Amygdala (tissue), 56 donors: ENCODE measurements around the gene VAT1L.

Experiments
- DNase-seq, 56 donors: peaks; one replicate each; lab custom pipeline; 2025; lab: John Stamatoyannopoulos, UW

VAT1L gene

DNA sequence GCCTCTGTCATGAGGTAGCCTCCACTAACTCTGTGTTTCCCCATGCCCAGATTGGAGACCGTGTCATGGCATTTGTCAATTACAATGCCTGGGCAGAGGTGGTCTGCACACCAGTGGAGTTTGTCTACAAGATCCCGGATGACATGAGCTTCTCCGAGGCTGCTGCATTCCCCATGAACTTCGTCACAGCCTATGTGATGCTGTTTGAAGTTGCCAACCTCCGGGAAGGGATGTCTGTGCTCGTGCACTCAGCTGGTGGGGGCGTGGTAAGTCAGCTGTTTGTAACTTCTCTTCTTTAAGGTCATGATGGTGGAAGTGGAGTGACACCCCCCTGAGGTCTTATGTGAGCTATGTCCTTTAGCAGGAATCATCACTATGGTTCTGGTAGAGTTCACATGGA lies 36.8 kb downstream of the VAT1L start:
- no peak for DNase-seq

DNA sequence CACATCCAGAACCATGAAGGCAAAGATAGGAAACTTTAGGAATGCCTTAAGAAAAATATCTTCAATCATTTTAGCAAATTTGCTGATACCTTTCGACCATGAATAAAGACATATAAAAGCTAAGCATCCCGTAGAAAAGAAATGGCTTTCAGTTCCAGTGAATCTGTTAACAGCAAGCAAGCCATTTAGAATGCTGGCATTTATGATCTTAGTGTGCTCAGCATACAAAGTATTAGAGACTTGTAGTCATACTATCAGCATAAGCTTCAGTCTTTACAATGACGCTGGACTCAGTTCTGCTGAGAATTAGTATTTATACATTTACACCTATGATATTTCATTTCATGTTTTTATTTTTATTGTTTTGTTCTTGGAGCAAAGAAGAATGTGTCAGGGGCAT lies 38.7 kb downstream of the VAT1L start:
- DNase-seq: no peak

DNA sequence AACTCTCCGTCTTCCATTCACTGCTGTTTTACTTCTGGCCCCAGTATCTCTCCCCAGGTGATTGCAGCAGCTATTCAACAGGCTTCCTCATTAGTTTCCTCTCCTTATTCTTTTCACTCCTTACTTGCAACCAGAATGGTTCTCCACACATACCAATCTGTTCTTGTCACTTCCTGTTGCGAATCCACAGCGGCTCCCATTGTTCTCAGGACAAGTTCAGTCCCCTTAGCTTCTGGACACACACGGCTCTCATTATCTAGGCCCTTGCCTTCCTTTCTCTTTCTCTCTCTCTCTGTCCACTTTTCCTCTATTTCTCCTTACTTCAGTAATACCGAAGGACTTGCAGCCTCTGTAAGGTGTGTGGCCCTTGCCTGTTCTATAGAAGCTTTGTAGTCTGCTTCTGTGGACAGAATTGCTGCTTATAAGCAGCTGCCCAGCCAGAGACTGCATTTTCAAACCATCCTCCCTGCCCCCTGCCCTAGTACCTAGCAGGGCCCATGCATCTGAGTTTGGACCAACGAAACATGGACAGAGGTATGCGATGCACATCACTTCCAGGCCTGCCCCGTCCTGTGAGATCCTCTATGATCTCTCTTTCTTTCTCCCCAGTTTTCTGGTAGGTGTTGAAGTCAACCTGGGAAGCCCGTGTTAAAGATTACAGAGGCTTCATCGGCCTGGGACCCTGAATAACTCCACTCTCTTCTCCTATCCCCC lies 45.7 kb downstream of the VAT1L start:
- DNase-seq: no peak

DNA sequence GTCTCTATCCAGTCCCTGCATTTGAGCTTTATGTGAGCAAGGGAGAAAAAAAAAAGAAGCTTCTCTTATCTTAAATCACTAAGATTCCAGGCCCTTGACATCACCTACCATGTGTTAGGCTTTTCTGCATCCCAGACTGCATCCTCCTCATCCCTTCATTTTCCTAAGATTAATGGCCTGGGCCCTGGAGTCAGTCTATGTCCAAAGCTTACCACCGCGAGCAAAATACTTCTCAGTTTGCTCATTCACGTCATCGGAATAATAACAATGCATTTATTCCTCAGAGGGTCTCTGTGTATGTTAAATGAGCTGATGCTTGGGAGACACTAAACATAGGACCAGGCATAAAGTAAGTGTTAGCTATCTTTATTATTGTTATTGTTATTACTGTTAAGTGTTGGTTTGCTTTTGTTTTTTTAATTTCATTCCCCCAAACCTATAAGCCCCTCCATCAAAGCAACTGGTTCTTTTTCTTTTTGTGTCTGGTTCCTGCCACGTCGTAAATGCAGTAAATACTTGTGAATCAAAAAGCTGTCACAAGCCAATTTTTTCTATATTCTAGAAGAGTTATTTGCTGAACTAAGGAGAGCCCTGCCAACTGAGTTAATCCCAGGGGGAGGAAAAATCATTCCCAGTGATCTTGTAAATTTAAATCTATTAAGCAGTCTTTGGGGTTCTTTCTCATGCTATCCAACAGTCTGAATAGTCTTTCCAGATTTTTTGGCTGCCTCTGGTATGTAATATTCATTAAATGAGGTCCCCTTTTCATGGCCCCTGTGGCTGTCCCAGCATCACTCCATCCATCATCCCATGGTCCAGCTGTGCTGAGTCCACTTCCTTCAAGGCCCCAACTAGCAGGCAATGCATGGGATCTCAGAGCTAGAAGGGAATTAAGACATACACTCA lies 46.5 kb downstream of the VAT1L start:
- no peak for DNase-seq

DNA sequence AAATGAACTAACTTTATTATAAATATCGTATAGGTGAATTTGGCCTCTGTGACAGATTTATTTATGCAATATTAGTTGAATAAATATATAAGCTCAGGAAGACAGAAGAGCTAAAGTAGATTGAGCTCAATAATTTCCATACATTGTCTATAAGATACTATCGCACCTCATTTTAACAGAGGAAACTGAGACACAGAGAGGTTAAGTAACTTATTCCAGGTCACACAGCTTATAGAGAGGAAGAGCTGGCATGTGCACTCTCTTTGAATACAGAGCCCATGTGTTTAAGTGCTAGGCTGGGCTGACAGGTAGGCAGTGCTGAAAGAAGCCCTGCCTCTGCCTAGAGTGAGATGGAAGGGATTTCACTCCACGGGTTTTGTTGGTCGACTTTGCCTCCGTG lies 48.4 kb downstream of the VAT1L start:
- no peak for DNase-seq

DNA sequence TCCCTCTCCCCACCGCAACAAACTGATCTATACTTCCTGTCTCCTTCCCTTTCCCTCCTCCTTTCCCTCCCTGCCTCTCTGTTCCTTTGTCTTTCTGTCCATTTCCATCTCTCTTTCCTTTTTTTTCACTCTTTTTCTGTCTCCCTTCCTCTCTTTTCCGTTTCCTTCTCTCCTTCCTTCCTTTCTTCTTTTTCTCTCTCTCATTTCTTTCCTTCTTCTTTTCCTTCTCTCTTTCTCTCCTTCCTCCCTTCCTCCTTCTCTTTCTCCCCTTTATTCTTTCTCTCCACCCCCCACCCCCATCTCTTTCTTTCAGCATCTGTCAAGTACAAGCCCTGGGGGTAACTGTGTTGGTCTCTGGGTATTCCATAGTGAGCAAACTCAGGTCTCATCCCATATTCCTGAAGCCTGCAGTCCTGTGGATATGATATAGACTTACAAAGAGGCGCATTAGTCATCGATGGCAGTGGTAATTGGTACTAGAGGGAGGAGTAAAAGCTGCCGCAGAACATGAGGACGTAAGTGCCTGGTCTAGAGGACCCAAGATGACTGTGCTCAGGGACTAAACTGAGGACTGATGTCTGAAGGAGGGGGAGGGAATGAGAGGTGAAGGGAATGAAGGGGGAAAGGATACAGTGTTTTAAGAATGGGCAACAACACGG lies 50.4 kb downstream of the VAT1L start:
- DNase-seq: no peak

DNA sequence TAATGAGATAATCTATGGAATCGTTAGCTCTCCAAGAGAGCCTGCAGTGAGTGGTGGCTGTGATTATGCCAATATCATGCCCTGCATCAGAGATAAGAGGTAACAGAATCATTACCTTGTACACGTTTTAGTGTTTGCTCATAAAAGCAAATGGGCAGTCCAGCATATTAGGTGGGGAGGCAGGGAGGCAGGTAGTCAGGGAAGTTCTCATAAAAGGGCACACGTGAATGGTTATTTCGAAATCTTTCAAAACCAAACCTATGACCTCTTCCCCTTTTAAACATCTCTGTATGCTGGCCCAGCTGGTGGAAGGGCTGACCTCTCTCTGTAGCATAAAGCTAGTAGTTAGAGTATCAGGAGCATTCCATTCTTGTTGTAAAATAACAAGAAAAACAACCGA lies 51.7 kb downstream of the VAT1L start:
- no peak for DNase-seq

DNA sequence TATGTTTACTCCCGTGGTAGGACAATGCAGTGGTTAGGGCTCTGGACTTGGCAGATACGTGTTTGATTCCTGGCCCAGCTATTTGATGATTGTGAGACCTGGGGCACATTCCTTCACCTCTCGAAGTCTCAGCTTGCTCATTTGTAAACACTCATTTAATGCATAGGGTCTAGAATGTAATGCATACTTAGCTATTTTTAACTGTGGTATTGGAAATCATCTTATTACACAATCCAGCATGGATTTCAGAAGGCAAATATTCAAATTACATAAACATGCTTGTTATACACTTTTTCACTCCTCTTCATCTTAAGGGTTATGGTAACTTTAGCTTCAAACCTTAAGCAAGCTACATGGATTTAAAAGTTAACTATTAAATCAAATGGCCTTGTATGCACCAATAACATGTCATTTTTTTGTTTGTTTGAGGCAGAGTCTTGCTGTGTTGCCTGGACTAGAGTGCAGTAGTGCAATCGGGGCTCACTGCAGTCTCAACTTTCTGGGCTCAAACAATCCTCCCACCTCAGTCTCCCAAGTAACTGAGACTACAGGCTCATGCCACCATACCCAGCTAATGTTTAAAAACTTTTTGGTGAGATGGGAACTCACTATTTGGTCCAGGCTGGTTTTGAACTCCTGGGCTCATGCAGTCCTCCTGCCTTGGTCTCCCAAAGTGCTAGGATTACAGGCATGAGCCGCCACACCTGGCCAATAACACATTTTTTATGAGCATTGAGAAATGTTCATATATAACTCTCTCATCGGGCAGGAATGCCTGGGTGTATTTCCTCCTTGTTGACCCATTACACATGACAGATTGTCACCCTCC lies 52.5 kb downstream of the VAT1L start:
- DNase-seq: no peak

DNA sequence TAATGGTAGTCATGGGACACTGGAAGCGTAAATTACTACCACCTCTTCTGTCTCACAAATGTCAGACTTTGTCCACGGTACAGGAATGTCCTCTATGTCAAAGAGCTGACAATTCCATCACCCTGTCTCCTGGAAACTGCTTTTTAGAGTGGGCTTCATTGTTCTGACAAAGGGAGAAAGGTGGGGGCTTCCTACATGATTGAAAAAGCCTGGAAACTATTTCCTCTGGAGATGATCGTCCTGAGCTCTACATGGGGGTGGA lies 53.1 kb downstream of the VAT1L start:
- DNase-seq: no peak

DNA sequence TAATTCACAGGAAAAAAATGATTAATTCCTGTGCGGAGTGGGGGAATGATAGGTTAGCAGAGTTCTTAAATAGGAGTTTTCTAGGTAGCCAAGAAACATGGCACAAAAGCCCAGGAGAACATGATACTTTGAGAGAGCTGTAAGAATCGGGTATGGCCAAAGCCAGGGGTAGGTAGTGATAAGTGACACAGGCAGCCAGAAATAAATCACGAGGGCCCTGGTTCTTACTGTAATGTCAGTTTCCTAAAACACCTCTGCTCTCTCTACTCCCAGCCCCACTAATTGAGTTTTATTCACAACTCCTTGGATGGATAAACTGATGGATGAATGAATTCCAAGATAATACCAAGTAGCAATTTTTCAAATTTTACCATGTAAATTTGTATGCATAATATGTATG lies 54.1 kb downstream of the VAT1L start:
- no peak for DNase-seq

DNA sequence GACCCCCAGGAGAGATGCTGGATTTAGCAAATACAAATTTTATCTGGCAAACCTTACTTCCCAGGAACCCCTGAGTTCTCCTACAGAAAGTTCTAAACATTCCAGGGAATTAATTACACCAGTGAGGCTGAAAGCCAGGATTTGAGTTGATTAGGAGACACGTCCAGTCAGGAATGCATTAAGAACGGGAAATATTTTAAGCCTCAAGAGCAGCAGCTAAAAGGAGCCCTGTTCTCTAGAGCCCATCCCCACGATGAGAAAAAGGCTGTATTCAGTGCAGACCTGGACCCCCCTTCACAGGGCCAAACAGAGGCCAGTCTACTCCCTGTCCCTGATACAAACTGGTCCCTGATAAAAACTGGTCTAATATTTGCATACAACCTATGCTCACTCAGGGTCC lies 55.0 kb downstream of the VAT1L start:
- DNase-seq: no peak

DNA sequence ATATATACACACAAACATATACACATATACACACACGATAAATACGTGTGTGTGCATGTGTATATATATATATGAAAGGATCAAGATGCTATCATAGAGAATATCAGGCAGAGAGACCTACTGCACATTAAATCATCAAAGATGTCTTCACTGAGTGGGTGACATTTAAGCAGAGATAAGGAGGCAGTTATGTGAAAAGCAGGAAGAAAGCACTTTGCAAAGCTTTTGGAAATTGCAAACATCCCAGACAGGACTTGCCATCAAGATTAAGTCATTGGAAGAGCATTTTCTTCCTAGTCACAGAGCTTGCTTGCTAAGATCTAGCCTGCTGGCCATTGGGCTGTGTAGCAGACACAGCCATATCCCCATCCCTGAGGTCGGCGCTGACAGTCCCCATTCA lies 56.4 kb downstream of the VAT1L start:
- DNase-seq: no peak

DNA sequence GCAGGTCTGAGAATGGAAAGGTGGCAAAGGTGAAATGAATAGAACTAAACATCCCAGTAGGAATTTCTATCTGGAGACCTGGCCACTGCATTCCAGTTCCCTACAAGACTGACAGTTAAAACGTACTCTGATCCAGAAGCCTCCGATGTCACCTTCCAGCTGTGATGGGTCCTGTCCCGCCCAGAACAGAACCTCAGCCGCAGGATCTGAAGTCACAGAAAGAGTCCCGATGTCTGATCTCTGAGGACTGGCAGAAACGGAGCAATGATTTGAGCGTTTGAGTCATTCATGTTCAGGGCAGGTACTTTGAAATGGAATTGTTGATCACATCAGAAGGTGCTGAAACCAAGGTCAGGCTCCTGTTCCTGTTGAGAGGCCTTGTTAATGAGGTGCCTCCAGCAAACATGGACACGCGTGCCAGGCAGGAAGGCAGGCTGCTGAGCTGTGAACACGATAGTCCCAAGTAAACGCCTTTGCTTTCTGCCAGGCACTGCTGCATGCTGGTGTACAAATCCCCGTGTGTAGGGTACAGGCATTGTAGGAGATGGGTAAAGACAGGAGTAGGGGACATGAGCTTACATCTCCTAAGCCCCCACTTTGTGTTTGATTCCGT lies 61.4 kb downstream of the VAT1L start:
- no peak for DNase-seq

DNA sequence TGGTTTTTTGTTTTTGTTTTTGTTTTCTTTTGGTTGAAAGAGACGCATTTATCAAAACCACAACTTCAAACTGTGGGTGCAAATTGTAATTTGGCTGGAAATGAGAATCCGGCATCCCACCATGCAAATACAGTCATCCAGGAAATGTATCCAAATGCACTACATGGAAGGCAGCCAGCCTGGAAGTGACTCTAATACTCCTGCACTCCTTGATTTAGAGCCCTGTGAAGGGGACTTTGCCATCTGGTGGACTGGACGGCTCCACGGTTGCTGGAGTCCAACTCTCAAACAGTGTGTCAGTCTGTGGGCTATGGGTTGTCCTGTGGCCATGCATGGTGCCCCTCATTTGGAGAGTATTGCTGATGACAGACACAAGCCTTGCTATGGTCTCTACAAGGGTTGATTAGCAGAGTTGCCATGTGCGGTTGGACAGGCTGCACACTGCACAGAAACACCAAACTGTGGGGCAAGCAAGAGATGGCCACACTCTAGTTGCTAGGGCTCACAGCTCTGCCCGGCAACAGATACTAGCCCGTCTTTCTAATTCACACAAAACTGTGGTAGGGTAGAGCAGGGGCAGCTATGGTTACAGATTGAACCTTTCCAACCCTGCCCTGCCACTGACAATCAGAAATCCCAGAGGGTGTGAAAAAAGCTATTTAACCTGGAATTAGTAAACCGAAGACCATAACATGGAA lies 62.4 kb downstream of the VAT1L start:
- no peak for DNase-seq

DNA sequence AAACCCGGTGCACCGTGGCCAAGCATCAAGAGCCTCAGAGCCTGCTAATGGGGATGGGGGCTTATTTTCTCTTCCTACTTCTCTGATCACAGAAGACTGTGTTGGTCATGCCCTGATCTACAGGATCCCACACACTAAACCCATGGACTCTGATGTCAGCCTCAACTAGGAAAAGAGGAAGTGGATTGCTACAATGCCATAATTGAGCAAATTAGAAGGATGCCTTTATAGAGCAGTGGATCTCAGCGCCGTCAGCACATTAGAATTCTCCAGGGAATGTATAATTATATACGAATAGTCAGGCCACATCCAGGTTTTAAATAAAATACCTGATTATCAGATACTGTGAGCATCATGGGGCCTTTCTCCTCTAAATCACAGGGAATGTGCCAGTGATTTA lies 64.8 kb downstream of the VAT1L start:
- DNase-seq: no peak

DNA sequence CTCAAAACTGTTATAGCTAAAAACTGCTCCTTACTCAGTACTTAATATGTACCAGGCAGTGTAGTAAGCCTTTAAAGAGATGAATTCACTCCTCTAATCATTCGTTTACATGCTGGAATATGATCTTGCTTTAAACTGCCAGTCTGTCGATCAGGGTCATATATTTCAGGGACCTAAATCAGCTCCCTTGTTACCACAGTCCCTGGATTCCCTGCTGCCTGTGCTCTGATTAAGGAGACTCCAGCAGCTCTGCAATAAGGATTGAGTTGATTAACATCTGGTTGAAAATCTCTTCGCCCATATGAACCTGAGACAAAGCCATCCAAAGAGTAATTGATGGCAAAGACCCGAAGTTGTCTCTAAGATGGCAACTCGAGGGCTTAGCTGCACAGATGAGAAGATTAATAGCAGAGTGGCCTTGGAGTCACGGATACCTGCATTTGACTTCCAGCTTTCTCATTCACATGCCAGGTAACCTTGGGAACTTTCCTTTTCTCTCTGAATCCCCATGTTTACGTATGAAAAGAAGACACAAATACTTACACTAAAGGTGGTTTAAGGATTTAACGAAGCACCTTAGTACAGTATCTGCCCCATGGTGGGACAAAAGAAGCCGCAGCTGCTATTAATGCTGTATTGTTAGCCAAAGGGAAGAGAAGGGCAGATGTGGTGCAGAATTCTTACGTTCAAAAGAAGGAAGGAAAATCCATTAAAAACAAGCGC lies 68.2 kb downstream of the VAT1L start:
- DNase-seq: no peak

DNA sequence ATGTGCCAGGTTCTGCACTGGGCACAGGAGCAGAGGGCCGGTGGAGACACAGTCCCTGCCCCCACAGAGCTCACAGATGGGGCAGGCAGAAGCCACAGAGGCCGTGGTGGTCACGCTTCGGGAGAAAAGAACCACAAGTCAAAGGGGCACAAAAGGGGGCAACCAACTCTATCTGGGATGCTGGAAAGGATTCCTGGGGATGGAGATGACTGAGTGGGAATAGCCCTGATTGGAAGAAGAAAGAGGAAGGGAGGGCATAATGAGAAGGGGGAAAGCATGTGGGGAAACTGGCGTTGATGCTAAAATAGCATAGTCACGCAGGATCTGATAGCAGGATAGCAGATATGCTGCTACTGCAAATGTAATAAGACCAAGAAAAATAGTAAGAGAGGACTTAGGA lies 69.7 kb downstream of the VAT1L start:
- DNase-seq: no peak

DNA sequence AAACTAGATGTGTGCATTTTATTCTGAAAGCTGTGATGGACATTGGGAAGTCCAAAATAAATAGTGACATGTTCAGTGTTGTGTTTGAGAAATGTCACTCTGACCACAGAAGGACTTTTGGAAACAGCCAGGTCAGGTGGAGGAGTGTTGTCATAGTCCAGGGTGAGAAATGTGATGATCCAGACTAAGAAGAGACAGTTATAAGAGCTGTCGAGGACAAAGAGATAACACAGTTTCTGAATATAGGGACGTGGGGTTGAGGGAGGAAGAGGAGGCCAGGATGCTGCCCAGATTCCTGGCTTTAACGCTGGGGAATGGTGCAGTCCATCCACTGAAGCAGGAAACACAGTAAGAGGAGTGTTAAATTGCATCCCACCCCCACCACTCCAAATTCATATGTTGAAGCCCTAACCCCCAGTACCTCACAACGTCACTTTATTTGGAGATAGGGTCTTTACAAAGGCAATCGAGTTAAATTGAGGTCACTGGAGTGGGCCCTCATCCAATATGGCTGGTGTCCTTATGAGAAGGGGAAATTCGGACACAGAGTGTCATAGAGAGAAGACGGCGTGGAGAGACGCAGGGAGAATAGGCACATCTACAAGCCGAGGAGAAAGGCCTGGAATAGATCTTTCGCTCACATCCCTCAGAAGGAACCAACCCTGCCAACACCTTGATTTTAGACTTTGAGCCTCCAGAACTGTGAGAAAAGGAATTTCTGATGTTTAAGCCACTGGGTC lies 71.3 kb downstream of the VAT1L start:
- DNase-seq: no peak

DNA sequence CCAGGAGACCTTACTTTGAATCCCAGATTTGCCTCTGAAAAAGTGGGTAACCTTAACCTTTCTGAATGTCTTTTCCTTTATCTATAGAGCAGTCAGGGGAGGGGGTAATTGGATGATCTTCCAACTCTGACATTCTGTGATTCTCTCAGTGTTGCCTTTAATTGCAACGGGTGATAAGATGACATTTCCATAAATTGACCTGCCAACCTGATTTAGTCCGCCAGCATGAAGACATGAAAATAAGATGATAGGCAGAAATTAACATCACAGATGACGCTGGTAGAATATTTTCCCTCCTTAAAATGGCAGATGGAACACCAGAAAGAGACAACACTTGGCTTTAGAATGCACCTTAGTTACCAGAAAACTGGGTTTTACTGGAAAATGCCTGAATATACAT lies 72.6 kb downstream of the VAT1L start:
- no peak for DNase-seq
